Measurements from ENCODE around the gene SRPRB.

DNA sequence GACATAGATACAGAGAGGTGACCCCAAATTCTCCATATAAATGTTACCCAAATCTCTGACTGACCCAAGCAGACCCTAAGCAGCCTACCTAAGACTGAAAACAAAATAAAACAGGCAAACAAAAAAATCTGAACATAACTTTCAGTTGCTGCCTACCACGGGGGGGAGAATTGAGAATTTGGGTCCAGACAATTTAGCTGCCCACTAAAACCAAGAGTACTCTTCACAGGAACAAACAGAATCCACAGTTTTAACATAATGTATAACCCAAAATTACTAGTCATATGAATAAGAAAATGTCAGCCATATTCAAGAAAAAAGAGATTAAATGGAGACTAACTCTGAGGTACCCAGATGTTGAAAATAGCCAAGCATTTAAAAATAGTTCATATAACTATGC is 44.4 kb downstream of the SRPRB start:
- TF ChIP-seq, protein P1, sequence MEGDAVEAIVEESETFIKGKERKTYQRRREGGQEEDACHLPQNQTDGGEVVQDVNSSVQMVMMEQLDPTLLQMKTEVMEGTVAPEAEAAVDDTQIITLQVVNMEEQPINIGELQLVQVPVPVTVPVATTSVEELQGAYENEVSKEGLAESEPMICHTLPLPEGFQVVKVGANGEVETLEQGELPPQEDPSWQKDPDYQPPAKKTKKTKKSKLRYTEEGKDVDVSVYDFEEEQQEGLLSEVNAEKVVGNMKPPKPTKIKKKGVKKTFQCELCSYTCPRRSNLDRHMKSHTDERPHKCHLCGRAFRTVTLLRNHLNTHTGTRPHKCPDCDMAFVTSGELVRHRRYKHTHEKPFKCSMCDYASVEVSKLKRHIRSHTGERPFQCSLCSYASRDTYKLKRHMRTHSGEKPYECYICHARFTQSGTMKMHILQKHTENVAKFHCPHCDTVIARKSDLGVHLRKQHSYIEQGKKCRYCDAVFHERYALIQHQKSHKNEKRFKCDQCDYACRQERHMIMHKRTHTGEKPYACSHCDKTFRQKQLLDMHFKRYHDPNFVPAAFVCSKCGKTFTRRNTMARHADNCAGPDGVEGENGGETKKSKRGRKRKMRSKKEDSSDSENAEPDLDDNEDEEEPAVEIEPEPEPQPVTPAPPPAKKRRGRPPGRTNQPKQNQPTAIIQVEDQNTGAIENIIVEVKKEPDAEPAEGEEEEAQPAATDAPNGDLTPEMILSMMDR (IDR thresholded peaks at IDR 0.05; ENCODE audit: poor library complexity, severe bottlenecking), result no peak
- TF ChIP-seq, protein P2, sequence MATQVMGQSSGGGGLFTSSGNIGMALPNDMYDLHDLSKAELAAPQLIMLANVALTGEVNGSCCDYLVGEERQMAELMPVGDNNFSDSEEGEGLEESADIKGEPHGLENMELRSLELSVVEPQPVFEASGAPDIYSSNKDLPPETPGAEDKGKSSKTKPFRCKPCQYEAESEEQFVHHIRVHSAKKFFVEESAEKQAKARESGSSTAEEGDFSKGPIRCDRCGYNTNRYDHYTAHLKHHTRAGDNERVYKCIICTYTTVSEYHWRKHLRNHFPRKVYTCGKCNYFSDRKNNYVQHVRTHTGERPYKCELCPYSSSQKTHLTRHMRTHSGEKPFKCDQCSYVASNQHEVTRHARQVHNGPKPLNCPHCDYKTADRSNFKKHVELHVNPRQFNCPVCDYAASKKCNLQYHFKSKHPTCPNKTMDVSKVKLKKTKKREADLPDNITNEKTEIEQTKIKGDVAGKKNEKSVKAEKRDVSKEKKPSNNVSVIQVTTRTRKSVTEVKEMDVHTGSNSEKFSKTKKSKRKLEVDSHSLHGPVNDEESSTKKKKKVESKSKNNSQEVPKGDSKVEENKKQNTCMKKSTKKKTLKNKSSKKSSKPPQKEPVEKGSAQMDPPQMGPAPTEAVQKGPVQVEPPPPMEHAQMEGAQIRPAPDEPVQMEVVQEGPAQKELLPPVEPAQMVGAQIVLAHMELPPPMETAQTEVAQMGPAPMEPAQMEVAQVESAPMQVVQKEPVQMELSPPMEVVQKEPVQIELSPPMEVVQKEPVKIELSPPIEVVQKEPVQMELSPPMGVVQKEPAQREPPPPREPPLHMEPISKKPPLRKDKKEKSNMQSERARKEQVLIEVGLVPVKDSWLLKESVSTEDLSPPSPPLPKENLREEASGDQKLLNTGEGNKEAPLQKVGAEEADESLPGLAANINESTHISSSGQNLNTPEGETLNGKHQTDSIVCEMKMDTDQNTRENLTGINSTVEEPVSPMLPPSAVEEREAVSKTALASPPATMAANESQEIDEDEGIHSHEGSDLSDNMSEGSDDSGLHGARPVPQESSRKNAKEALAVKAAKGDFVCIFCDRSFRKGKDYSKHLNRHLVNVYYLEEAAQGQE (IDR thresholded peaks at IDR 0.05; ENCODE audit: borderline replicate concordance), result no peak
- TF ChIP-seq SMC3 (conservative IDR thresholded peaks at IDR 0.05; ENCODE audit: poor library complexity), result no peak

Data from neural cell (in vitro differentiated cells).